ACC112 (cell line): ENCODE data around the gene FFAR4.

Source experiments
- H2AFZ ChIP-seq: fragments of 200-600 bp; sonication (generic); one replicate; pipeline ENCODE4 v1.6.0; 2017; ENCODE audit warnings: antibody characterized with exemption, low read length; ENCODE audit not compliant: unreplicated experiment
- H3K27ac ChIP-seq: fragments of 200-600 bp; sonication (generic); 2 replicates; pipeline ENCODE4 v1.5.1; 2014; ENCODE audit warnings: low read depth, mild to moderate bottlenecking, antibody characterized with exemption, low read length, moderate library complexity
- H3K27me3 ChIP-seq: fragments of 200-600 bp; sonication (generic); 2 replicates; pipeline ENCODE4 v1.6.1; 2014; ENCODE audit warnings: mild to moderate bottlenecking, antibody characterized with exemption, low read length, moderate library complexity, mixed read lengths; ENCODE audit not compliant: insufficient read depth
- H3K36me3 ChIP-seq: fragments of 200-600 bp; sonication (generic); 2 replicates; pipeline ENCODE4 v1.6.1; 2016; ENCODE audit warnings: mild to moderate bottlenecking, antibody characterized with exemption, low read length, moderate library complexity, mixed read lengths; ENCODE audit not compliant: insufficient read depth
- H3K4me1 ChIP-seq: fragments of 200-600 bp; sonication (generic); one replicate; pipeline ENCODE4 v1.6.1; 2016; ENCODE audit warnings: low read length, mixed read lengths; ENCODE audit not compliant: insufficient read depth, unreplicated experiment, control insufficient read depth
- H3K4me3 ChIP-seq: fragments of 200-600 bp; sonication (generic); 2 replicates; pipeline ENCODE4 v1.5.1; 2014; ENCODE audit warnings: mild to moderate bottlenecking, low read depth, low read length
- H3K79me2 ChIP-seq: fragments of 200-600 bp; sonication (generic); one replicate; pipeline ENCODE4 v1.6.0; 2016; ENCODE audit warnings: low read length; ENCODE audit not compliant: control insufficient read depth, unreplicated experiment, insufficient read depth

The FFAR4 gene

GRCh38 chr10:93590638-93591037 lies 24.2 kb downstream of the FFAR4 start:
- no peak overlapping the region for H3K4me3 ChIP-seq
- no peaks in the 10 kb centered on the region for H3K27me3 ChIP-seq
- no peak overlapping the region for H3K27ac ChIP-seq
- no peak overlapping the region for H2AFZ ChIP-seq
- no peaks in the 10 kb centered on the region for H3K79me2 ChIP-seq
- no peaks in the 10 kb centered on the region for H3K36me3 ChIP-seq
- H3K4me1 ChIP-seq: no peaks in the 10 kb centered on the region

GRCh38 chr10:93591065-93591808 lies 24.8 kb downstream of the FFAR4 start:
- Histone ChIP-seq H2AFZ (no peak overlapping the region), H3K79me2 (no peaks in the 10 kb centered on the region), H3K27me3 (no peaks in the 10 kb centered on the region), H3K36me3 (no peaks in the 10 kb centered on the region), H3K27ac (no peak overlapping the region), H3K4me1 (no peaks in the 10 kb centered on the region), H3K4me3 (no peak overlapping the region)

- Histone ChIP-seq H3K79me2 (no peaks in the 10 kb centered on the region), H3K27me3 (no peaks in the 10 kb centered on the region), H3K4me1 (no peaks in the 10 kb centered on the region), H3K36me3 (no peaks in the 10 kb centered on the region), H3K27ac (no peak overlapping the region), H2AFZ (no peak overlapping the region), H3K4me3 (no peak overlapping the region)
These were observed 26.8 kb downstream of the FFAR4 start for GRCh38 chr10:93593254-93593653.

GRCh38 chr10:93593749-93594148 lies 27.3 kb downstream of the FFAR4 start:
- H2AFZ ChIP-seq: no peak overlapping the region
- H3K4me1 ChIP-seq: no peaks in the 10 kb centered on the region
- no peaks in the 10 kb centered on the region for H3K79me2 ChIP-seq
- H3K27me3 ChIP-seq: no peaks in the 10 kb centered on the region
- H3K27ac ChIP-seq: no peak overlapping the region
- no peaks in the 10 kb centered on the region for H3K36me3 ChIP-seq
- H3K4me3 ChIP-seq: no peak overlapping the region

GRCh38 chr10:93594518-93594917 lies 28.1 kb downstream of the FFAR4 start:
- no peaks in the 10 kb centered on the region for H3K27me3 ChIP-seq
- H2AFZ ChIP-seq: no peak overlapping the region
- H3K79me2 ChIP-seq: no peaks in the 10 kb centered on the region
- H3K4me1 ChIP-seq: no peaks in the 10 kb centered on the region
- no peak overlapping the region for H3K4me3 ChIP-seq
- H3K36me3 ChIP-seq: no peaks in the 10 kb centered on the region
- no peak overlapping the region for H3K27ac ChIP-seq

GRCh38 chr10:93595378-93596161 lies 29.1 kb downstream of the FFAR4 start:
- H2AFZ ChIP-seq: no peak overlapping the region
- H3K4me1 ChIP-seq: peaks cover 6% of the 10 kb centered on the region
- H3K36me3 ChIP-seq: no peaks in the 10 kb centered on the region
- no peak overlapping the region for H3K4me3 ChIP-seq
- no peak overlapping the region for H3K27ac ChIP-seq
- no peaks in the 10 kb centered on the region for H3K79me2 ChIP-seq
- H3K27me3 ChIP-seq: no peaks in the 10 kb centered on the region

GRCh38 chr10:93596539-93596938 lies 30.1 kb downstream of the FFAR4 start:
- Histone ChIP-seq H3K4me3 (no peak overlapping the region), H3K36me3 (no peaks in the 10 kb centered on the region), H3K27ac (no peak overlapping the region), H3K79me2 (no peaks in the 10 kb centered on the region), H2AFZ (no peak overlapping the region), H3K4me1 (peaks cover 7% of the 10 kb centered on the region), H3K27me3 (no peaks in the 10 kb centered on the region)

- H3K36me3 ChIP-seq: no peaks in the 10 kb centered on the region
- H3K27me3 ChIP-seq: 0 out of 2 replicates have a peak, but pooled peaks cover under 1% of the 10 kb centered on the region
- H3K4me3 ChIP-seq: no peak overlapping the region
- no peak overlapping the region for H3K27ac ChIP-seq
- H2AFZ ChIP-seq: no peak overlapping the region
- no peaks in the 10 kb centered on the region for H3K79me2 ChIP-seq
- H3K4me1 ChIP-seq: peaks cover 7% of the 10 kb centered on the region
These were observed 30.7 kb downstream of the FFAR4 start for GRCh38 chr10:93597075-93597599.

- H3K4me3 ChIP-seq: no peak overlapping the region
- H3K36me3 ChIP-seq: no peaks in the 10 kb centered on the region
- H2AFZ ChIP-seq: no peak overlapping the region
- no peaks in the 10 kb centered on the region for H3K79me2 ChIP-seq
- peaks cover 10% of the 10 kb centered on the region; the same call in 1 of the 2 replicates for H3K27me3 ChIP-seq
- peaks cover 17% of the 10 kb centered on the region for H3K4me1 ChIP-seq
- no peak overlapping the region for H3K27ac ChIP-seq
These were observed 31.7 kb downstream of the FFAR4 start for GRCh38 chr10:93598157-93598556.

GRCh38 chr10:93599335-93599734 lies 32.9 kb downstream of the FFAR4 start:
- Histone ChIP-seq H3K27me3 (peaks cover 10% of the 10 kb centered on the region; the same call in 1 of the 2 replicates), H2AFZ (no peak overlapping the region), H3K4me1 (peaks cover 29% of the 10 kb centered on the region), H3K4me3 (no peak overlapping the region), H3K36me3 (no peaks in the 10 kb centered on the region), H3K79me2 (no peaks in the 10 kb centered on the region), H3K27ac (no peak overlapping the region)
